HTR-8/SVneo (cell line): Measurements from ENCODE around the gene MRPL9.

Experiments
- DNase-seq: peaks from one replicate; pipeline ENCODE4 v3.0.0; 2011; ENCODE audit warnings: low spot score, mixed read lengths; ENCODE audit not compliant: insufficient read length
- FAIRE-seq: peaks from 2 replicates; lab custom pipeline; 2011; peaks lifted over from hg19 to GRCh38; lab: Jason Lieb, UNC

MRPL9 gene

DNA sequence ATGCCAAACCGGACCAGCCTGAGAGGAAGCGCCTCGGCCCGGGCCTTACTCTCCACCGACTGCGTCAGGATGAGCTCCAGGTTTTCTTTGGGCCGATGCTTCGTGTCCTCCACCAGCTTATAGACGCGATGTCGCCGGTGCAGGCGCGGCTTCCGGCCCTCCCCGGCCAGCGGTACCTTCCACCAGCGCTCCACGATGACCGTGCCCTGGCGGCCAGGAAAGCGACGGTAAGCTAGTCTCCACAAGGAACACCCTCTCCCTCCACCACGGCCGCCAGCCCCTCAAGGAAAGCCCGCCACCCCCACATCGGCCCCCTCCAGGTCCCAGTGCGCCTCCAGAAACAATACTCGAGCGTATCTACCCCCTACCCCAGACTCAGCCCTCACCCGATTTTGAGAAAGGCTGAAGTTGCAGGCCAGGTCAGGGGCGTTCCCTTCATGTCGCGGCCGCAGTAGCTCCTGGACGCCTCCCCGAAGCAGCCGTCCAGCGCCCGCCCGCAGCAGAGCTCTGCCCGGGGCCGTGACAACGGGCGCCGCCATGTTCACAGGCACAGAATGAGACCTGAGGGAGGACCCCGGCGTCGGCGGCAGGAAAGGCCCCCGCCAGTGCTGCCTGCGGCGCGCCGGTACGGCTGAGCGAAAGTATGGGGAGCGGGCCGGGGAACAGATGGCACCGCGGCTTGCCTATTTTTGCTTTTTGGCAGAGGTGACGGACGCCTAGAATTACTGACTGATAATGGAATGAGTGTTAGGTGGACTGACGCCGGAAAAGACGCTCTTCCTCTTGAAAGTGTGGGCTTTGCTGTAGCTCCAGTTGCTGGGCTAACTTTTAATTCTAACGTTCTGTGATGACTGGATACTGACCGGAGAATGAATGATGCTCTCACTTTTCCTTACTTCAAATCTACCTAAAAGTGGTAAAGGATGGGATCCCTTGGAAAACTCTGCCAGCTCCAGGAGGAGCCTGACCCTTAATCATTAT is at the start of gene MRPL9:
TSS of gene MRPL9 (minus strand) at position 556 of the 981 bp plus-strand sequence. CDS start at position 539, 17 bp downstream.
- FAIRE-seq = peak; percentile 20
- peak; percentile 89 for DNase-seq

DNA sequence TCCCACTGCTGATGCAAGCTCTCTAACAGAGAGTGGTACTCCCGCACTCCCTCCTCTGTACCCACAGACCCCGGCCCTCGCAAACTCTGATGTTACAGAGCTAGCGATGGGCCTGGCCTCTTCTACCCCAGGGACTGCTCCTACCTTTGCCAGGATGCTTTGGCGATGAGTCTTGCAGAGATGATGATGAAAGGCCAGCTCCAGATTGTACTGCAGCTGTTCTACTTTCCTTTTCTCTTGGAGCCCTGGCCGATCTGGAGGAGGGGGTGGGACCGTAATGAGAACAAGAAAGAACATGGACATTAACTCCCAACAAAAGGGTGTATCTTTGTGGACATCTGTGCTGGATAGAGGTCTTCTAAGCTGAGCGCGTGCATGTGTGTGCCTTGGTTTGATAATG is 47.9 kb upstream of the MRPL9 start:
- FAIRE-seq (no peak), DNase-seq (no peak)

DNA sequence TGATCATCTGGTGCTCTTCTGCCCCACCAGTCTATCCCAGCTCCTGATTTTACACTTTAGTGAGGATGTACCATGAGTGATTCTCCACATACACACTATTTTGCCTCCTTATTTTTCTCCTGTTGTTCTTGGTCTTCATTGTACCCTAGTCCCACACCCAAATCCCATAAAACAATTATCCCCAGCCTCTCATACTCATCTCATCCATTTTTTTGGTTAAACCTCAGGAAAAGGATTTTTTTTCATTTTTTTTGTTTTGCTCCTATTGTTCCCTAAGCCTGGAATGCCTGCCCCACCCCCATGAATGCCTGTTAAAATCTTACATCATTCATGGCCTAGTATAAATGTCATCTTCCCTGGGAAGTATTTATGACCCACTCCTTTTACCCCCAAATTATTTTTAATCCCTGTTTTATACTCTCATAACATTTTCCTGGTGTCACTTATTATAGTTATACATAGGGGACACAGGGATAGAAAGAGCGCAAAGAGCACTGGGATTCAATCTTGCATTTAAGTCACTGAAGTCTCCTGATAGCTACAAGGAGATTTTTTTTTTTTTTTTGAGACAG is 46.8 kb upstream of the MRPL9 start:
- FAIRE-seq (no peak), DNase-seq (no peak)

DNA sequence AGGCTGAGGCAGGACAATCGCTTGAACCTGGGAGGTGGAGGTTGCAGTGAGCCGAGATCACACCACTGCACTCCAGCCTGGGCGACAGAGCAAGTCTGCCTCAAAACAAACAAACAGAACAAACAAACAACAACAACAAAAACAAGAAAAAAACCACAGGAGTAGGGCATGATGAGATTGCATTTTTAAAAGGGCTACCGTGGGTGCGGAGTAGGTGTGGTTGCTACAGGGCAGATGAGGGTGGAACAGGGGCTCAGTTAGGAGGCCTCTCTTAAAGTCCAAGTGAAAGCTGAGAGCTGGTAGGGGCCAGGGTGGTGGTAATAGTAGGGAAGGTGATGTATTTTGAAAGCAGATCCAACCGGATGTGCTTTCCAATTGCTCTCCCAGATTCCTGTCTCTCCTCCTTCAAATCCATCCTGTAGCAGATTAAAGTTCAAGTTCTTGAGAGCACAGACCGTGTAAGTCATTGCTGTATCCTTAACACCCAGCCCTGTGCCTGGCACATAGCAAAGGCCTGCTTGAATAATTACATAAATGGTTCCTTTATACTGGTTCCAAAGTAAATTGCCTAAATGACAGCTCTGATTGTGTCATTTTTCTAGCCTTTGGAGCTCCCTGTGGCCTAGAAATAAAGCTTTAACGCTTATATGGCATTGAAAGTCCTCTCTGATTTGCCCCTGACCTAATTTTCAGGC is 46.1 kb upstream of the MRPL9 start:
- FAIRE-seq (no peak), DNase-seq (no peak)

DNA sequence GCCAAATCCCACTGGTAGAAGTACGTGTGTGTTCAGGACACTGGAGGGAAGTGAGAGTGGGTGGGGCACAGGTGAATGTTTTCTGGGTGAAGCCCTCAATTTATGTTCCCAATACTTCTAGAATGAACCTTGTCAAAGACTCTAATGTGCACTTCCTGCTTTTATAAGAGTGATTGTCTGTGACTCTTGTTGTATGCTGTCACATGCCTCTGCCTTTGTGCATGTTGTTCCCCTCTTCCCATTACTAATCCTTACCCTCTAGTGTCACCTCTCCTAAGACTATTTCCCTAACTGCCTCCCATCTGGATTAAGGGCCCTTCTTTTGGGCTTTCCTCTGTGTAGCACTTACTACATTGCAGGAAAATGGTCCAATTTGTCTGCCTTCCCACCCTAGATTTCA is 44.5 kb upstream of the MRPL9 start:
- DNase-seq (no peak), FAIRE-seq (no peak)

DNA sequence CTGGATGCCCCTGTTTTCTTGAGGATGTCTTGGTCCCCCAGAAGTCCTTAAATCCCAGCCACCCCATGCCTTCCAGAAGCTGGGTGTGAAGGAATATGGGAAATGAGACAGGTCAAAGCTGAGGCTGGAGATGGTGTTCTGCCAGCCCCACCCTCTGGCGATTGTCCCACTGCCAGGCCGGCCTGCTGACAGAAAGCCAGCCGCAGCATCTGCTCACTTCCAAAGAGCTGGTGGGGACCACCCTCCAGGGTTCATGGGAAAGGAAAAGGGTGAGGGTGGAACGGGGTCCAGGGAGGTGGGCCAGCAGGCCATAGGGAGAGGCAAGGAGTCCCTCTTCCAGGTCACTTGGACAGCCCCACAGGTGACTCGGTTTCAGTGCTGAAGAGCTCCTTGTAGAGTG is 43.8 kb upstream of the MRPL9 start:
- DNase-seq = no peak
- no peak for FAIRE-seq

DNA sequence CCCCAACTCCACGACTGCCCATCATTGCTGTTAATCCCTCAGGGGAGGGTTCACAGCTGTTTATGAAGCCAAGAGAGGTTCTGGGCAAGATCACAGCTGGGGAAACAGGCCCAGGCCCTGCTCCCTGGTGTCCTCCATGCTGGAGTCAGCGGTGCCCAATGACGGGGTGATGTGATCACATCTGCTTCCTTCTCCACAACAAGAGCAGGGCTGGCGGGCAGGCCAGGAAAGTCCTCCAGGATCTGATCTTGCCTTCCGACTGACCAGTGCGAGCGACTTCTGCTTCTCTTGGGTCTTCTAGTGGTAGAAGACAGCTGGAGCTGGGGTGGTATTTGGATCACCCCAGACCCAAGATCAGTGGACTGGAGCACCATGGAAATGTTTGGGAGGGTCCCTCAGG is 42.9 kb upstream of the MRPL9 start:
- no peak for DNase-seq
- FAIRE-seq = no peak

DNA sequence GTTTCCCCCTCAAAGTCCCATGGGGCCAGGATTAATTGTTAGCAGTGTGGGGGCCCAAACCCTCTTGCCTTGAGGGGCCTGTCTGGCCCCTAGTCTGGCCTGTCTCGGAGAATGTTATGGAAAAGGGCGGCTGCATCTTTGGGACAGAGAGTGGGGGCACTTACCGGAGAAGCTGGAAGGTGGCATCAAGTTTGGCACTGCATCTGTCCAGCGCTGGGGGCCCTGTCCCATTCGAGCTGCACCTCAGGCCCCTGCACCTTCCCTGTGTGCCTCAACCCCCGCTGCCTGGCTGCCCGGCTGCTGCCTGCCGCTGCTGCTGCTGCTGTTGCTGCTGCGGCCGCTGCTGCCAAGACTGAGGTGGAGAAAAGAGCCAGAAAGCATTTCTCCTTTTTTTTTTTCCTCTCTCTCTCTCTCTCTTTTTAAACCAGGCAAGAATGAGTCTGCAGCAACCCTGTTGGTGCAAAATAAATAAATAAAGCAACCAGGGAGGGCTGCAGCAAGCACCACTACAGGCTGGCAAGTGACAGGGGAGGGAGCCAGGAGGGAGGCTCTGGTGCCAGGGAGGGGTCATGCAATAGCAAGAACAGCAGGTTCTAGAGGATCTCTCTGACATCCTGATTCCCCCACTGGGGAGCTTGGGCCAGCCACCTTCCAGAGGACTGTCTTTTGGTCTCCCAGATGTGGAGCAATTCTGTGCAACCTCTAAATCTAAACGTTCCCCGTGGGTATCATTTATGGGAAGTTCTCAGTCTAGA is 41.9 kb upstream of the MRPL9 start, which contains the start of gene LINGO4:
TSS of gene LINGO4 (minus strand) at position 354 of the 755 bp plus-strand sequence. CDS start 2,715 bp downstream, outside the sequence.
- FAIRE-seq = no peak
- no peak for DNase-seq

DNA sequence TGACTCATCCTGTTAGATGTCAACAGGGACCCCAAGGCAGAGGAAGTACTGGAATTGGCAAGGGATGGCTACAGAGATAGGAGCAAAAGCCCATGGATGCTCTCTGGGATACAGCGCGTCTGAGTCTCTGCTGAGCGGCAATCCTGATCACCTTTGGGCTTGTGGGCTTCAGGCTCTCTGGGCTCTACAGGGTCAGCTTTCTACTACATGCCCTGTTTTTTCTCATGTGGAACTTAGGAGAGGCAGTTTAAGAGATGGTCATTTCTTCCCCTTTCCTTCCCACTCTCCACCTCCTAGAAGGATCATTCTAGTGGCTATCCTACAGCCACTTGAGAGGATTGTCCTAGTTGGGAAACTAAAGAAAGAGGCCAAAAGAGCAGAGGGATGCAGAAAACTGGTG is 40.6 kb upstream of the MRPL9 start:
- DNase-seq (no peak), FAIRE-seq (no peak)

DNA sequence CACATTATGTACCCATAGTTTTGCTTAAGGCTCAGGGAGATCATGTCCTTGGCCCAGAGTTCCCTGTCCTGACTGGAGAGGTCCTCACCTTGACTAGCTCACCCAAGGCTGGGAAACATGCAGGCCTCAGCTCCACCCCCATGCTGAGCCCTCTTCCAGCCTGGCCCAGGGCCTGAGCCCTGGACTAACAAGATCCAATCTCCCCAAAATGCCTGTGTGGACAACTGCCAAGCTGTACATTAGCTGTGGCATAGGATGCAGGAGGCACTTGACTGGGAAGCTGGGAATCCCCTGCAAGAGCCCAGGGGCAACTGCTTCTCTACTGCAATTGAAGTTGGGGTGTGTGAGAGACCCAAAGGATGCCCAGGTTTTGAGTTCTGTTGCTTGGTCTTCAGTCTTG is 39.9 kb upstream of the MRPL9 start:
- DNase-seq (no peak), FAIRE-seq (no peak)

DNA sequence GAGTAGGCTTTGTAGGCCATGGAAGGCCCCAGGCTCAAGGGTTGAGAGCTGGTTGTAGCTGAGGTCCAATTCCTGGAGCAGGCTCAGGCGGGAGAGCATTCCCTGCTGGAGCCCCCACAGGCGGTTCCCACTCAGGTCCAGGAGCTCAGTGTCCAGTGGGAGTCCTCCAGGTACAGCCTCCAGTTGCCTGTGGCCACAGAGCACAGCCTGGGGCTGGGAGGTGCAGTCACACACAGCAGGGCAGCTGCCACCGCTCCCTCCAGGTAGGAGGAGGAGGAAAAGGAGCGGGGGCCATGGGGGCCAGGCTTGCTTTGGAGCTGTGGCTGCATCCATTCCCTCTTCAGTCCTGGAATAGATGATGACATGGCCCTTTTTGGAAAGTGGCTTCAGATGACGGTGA is 39.1 kb upstream of the MRPL9 start:
- FAIRE-seq (no peak), DNase-seq (no peak)

DNA sequence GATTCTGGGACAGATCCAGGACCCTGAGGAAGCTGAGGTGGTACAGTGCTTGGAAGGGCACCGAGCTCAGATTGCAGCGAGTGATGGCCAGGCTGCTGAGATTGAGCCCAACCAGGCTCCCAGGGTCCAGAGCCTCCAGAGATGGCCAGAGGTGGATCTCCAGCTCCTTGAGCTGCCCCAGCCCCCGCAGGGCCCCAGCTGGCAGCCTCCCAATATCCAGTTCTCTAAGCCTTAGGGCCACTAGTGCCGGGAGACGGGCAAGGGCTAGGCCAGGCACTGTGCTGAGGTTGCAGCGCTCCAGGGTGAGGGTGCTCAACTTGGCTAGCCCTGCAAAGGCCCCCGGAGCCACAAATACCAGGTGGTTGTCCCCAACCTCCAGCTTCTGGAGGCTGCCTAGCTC is 38.5 kb upstream of the MRPL9 start:
- DNase-seq = no peak
- FAIRE-seq = no peak

DNA sequence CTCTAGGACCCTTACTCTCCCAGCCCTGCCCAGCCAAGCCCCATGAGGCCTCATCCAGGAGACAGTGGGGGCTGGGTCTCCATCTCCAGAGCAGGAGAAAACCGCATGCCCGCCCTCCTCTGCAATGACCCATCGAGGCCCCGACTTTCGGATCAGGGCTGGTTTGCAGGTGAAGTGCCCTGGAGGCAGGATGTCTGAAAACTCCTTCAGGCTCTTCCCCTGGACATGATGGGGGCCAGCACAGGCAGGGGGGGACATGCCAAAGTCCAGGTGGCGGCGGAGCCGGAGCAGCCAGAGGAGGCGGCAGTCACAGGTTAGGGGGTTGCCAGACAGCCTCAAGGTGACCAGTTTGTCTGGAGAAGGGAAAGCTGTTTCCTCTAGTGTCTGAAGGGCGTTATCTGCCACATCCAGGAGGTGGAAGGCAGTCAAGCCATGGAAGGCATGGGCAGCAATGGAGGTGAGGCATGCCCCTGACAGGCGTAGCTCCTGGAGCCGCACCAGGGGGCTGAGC is 38.1 kb upstream of the MRPL9 start:
- no peak for FAIRE-seq
- DNase-seq = no peak

DNA sequence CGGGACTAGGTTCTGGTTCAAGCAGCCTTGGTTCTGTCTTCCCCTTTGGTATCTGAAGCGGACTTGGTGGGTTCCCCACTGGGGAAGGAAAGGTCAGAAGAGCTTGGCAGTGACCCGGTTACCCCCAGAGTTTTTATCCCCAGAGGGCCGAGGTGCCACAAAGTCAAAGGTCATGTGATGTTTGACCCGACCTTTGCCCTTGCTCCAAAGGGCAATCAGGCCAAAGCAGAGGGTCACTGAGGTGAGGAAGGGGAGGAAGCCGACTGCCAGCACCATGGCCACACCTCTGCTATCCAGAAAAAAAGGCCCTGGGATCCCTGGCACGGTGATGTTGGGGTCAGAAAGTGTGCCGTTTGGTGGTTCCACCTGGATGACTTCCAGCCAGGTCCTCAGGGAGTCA is 37.5 kb upstream of the MRPL9 start:
- DNase-seq = no peak
- FAIRE-seq = no peak

DNA sequence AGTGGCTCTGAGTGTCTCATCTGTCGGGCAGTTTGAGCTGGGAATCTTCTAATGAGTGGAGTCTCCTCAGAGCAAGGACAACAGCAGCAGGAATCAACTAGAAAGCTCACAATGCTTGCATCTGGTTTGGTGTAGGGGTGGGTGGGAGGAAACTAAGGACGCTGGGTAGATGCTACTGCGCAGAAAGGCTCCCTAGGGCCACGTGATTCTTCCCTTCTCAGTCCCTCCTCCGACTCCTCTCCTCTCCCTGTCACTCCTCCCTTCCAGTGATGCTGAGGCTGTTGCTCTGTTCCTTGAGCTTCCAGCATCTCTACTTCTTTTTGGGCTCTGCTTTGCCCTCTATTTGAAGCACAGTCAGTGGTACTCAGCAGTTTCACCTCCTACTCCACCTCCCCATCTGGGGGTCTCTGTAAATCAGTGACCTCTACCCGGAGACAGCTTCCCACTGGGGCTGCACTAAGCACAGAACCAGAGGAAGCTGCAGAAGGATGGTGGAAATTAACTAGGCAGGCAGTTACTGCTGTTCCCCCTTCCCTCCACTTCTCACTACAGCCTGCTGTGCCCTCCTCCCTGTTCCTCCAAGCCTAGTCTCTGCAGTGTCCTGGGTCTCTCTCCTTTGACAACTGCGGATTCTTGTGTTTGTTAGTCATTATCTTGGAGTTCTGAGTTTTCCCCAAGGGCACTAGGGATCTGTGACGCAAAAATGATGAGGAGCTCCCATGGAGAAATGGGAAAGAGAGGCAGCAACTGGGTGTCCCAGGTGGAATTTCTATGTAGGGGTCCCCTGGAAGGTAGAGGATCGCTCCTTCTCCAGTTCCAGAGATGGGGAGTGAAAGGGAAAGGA is 36.1 kb upstream of the MRPL9 start:
- FAIRE-seq = no peak
- no peak for DNase-seq

DNA sequence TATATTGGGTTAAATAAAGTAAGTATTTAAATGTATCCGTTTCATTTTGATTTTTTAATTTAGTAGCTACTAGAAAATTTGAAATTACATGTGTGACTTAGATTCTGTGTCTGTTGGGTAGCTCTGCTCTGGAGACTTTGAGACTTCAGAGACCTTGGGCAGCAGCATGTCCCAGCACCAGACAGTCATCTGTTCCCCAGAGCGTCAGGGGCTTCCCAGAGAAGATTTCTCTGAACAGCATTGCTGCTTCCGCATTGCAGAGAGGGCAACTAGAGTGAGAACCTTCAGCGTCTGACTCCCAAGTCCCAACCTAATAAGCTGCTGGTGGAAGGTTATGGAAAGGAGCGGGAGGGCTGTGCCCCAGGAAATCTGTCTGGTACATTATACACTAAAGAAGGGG is 35.3 kb upstream of the MRPL9 start:
- DNase-seq (no peak), FAIRE-seq (no peak)

DNA sequence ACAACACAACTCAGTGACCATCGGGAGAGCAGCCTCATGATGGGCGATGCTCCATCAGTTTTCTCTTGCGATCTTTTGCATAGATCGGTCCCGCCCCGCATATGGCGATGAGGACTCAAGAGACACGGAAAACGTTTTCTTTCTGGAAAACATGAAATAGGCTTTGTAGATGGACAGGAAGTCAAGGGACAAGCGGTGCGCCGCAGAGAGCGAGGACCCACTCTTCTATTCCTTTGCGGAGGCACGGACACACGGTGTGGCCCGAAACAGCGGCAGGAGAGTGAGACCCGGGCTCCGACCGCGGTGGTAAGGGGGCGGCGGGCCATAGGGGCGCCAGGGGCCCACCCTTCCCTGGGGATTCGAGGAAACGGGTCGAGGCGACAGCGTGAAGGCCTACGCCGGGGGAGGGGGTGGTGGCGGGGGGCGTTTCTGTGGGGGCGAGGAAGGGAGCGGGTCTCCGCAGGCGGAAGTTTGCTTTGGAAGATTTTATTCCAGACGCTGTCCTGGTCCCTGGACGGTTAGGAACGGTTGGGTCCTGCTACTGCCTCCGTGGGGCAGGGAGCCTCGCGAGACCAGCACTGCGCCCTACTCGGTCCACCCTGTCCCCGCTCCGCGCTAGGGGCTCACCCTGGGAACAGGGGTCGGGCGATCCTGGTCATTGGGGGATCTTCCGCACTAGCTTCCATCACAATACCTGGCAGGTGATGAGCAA is 27.8 kb upstream of the MRPL9 start:
- DNase-seq = peak; percentile 34
- FAIRE-seq = no peak

DNA sequence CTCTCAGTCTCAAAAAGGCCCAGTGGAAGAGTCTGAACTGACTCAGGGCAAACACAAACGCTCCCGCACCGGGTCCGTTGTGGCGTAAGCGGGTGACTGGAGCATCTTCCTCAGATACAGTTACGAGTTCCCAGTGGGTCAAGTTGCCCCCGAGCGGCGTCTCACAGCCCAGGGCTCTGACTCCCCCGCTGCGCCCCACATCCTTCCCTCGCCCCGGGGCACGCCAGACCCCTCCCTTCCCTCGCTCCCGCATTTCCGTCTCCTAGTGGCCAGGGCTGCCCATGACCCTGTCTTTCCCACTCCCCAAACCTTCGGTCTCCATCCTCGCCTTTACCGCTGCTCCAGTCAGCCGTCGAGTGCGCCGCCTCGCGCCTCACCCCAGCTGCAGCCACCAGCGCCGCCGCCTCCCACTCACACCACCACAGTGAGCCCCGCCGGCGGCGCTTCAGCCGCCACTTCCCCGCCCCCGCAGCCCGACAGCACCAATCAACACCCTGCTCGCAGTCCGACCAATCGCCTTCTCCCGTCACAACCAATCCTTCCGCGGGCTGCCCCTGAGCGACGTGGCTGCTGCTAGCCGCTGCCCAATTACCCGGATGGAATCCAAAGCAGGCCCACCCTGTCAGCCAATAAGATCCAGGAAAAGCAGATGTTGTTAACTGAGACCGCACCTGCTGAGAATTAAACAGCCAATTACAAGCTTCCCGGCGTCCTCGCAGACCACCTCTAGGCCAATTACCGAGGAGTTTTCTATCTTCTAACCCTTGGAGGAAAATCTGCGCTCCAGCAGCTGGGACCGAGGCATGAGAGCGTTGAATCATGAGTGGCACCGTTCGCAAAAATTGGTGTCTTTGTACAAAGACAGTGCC is 27.0 kb upstream of the MRPL9 start, which contains the start of gene TDRKH:
TSS of gene TDRKH (minus strand) at position 430 of the 869 bp plus-strand sequence. CDS start 7,478 bp downstream, outside the sequence.
- DNase-seq (peak; percentile 99), FAIRE-seq (peak; percentile 94)
